ENCODE results near the gene NCKAP1. TPM values are rescaled to one million over a fixed set of nuclear protein-coding genes. Genes with fewer than 3 reads are reported as not detected.

NCKAP1 gene
- total RNA-seq, 2 donors from 2014 or later = 81.7 to 116 TPM

DNA sequence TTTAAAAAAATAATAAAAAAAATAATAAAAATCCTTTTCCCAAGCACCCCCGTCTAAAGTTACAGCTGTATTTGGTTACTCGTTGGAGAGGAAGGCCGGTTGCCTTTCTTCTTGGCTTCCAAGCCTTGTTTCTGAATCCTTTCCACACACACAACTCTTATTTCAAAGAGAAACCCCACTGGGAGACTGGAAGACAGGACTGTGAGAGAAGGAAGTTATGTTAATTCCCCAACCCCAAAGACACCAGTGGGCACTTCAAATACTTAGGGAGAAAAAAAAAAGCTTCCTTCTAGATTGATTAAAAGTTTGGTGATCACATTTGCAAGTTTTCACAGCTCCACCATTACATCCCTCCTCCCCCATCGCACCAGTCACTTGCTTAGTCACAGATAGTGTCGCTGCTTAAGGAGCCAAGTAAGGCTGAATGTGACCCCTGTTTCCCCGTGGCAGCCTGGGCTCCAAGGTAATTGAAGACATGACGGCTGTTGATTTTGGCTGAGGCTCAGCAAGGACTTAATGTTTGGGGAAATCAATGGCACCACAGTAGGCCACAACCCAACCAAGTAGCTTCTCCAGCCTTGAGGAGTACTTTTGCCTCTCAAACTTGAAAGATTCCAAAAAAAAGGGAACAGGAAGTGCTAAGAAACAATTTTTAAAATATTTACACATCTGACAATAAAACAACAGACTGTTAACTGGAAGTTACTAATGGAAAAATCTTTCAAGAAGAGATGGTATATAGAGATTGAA is 131.0 kb downstream of the NCKAP1 start:
- no peak for DNase-seq (ENCODE audit: low spot score)
- no peaks in the 10 kb centered on the region for H3K36me3 ChIP-seq
- no peak for TF ChIP-seq POLR2A (IDR thresholded peaks at IDR 0.05)
- TF ChIP-seq, protein P1, sequence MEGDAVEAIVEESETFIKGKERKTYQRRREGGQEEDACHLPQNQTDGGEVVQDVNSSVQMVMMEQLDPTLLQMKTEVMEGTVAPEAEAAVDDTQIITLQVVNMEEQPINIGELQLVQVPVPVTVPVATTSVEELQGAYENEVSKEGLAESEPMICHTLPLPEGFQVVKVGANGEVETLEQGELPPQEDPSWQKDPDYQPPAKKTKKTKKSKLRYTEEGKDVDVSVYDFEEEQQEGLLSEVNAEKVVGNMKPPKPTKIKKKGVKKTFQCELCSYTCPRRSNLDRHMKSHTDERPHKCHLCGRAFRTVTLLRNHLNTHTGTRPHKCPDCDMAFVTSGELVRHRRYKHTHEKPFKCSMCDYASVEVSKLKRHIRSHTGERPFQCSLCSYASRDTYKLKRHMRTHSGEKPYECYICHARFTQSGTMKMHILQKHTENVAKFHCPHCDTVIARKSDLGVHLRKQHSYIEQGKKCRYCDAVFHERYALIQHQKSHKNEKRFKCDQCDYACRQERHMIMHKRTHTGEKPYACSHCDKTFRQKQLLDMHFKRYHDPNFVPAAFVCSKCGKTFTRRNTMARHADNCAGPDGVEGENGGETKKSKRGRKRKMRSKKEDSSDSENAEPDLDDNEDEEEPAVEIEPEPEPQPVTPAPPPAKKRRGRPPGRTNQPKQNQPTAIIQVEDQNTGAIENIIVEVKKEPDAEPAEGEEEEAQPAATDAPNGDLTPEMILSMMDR (IDR thresholded peaks at IDR 0.05) = no peak
- no peak for TF ChIP-seq POLR2AphosphoS5 (IDR thresholded peaks at IDR 0.05)
- 67% methylated on average over 7 of the region's 7 CpGs for WGBS
- H3K9me3 ChIP-seq = no peaks in the 10 kb centered on the region
- no peaks in the 10 kb centered on the region for H3K4me1 ChIP-seq (replicated peaks)
- no peaks in the 10 kb centered on the region for H3K27me3 ChIP-seq (replicated peaks; ENCODE audit: insufficient read depth)
- intact Hi-C loops (cut with DNase I) = no loop called here
- H3K27ac ChIP-seq = no peak overlapping the region
- no peak overlapping the region for H3K4me3 ChIP-seq

DNA sequence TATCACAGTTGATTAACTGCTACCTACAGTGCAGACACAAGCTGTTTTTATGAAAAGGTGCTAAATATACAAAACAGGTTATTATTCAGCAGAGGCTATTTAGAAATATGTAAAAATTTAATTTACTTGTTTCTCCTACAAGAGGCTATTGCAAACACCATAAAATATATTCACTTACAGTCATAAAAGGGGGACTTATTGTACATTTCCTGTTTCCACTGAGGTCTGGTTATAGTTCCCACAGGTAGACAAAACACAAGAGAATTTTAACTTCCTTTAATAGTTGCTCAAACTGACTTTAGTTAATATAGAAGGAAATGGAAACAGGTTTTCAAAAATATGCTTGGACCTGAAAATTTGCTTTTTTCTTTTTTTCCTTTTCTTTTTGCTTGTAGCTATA is 131.8 kb downstream of the NCKAP1 start:
- H3K27ac ChIP-seq = no peak overlapping the region
- intact Hi-C loops (cut with DNase I) = no loop called here
- H3K4me3 ChIP-seq = no peak overlapping the region
- H3K36me3 ChIP-seq = no peaks in the 10 kb centered on the region
- H3K4me1 ChIP-seq (replicated peaks) = no peaks in the 10 kb centered on the region
- no peaks in the 10 kb centered on the region for H3K9me3 ChIP-seq
- H3K27me3 ChIP-seq (replicated peaks; ENCODE audit: insufficient read depth) = no peaks in the 10 kb centered on the region
- no peak for DNase-seq (ENCODE audit: low spot score)
- TF ChIP-seq, protein P1 (IDR thresholded peaks at IDR 0.05) = no peak
- TF ChIP-seq POLR2AphosphoS5 (IDR thresholded peaks at IDR 0.05) (no peak), POLR2A (IDR thresholded peaks at IDR 0.05) (no peak)

DNA sequence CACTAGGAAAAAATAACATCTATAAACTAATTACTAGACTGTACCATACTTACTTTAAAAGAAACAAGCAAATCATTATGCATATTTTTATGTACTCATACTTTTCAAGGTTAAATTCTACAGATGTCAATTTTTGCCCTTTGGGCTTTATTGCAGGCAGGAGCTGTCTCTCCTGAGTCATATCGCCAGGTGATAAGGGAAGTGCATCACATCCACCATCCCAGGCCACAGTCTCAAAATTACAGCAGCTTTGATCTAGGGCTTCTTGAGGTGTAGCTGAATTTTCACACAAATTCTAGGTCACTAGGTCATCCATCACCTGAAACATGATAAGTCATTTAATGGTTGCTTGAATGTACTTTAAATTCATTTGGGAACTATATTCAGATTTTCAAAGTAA is 133.4 kb downstream of the NCKAP1 start:
- no peaks in the 10 kb centered on the region for H3K9me3 ChIP-seq
- no peak overlapping the region for H3K27ac ChIP-seq
- WGBS = 100% methylated on average over 1 of the region's 1 CpG
- intact Hi-C loops (cut with DNase I) = no loop called here
- no peaks in the 10 kb centered on the region for H3K27me3 ChIP-seq (replicated peaks; ENCODE audit: insufficient read depth)
- TF ChIP-seq POLR2A (IDR thresholded peaks at IDR 0.05) (no peak), POLR2AphosphoS5 (IDR thresholded peaks at IDR 0.05) (no peak)
- TF ChIP-seq, protein P1 (IDR thresholded peaks at IDR 0.05) = no peak
- DNase-seq (ENCODE audit: low spot score) = no peak
- no peaks in the 10 kb centered on the region for H3K36me3 ChIP-seq
- H3K4me1 ChIP-seq (replicated peaks) = no peaks in the 10 kb centered on the region
- no peak overlapping the region for H3K4me3 ChIP-seq

DNA sequence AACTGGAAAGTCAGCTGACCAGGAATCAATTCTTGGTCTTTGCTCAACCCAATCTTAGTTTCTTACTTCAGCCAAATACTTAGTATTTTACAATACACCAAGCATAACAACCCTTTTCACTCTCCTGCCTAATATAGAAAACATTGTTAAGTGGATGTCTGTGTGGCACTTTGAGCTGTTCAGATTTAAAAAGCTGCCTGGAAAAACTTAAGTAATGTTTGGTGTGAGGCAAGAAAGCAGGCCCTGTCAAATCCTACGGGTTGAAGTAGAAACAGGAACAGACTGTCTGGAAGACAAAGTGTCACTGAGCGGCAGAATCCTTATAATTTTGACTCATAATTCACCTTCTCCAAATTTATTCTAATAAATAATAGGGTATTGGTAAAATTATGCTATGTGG is 134.7 kb downstream of the NCKAP1 start:
- no peaks in the 10 kb centered on the region for H3K27me3 ChIP-seq (replicated peaks; ENCODE audit: insufficient read depth)
- no peak overlapping the region for H3K27ac ChIP-seq
- H3K4me3 ChIP-seq = no peak overlapping the region
- DNase-seq (ENCODE audit: low spot score) = no peak
- 85% methylated on average over 2 of the region's 2 CpGs for WGBS
- TF ChIP-seq POLR2A (IDR thresholded peaks at IDR 0.05) = no peak
- TF ChIP-seq, protein P1 (IDR thresholded peaks at IDR 0.05) = no peak
- no peak for TF ChIP-seq POLR2AphosphoS5 (IDR thresholded peaks at IDR 0.05)
- intact Hi-C loops (cut with DNase I) = no loop called here
- no peaks in the 10 kb centered on the region for H3K4me1 ChIP-seq (replicated peaks)
- H3K36me3 ChIP-seq = no peaks in the 10 kb centered on the region
- no peaks in the 10 kb centered on the region for H3K9me3 ChIP-seq

DNA sequence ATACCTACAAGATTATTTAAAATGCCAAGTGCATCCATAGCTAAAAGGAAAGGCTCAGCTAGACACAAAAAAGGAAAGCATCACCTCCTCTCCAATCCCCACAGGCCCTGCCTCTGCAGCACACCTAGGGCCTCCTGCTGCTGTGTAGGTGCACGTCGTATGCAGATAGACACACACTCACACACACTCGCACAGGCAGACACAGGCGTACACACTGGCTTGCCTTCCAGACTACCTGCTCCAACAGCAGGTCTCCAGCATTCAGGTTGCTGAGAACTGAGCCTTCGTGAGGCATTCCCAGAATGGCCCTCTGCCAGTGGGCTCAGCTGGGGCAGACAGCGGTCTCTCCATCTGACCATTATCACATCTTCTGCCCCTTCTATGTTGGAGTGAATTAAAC is 136.5 kb downstream of the NCKAP1 start:
- intact Hi-C loops (cut with DNase I) = no loop called here

More for the DNA sequence above, 136.5 kb downstream of the NCKAP1 start:
- H3K36me3 ChIP-seq = no peaks in the 10 kb centered on the region
- DNase-seq (ENCODE audit: low spot score) = no peak
- no peaks in the 10 kb centered on the region for H3K27me3 ChIP-seq (replicated peaks; ENCODE audit: insufficient read depth)
- 89% methylated on average over 6 of the region's 6 CpGs for WGBS
- H3K4me1 ChIP-seq (replicated peaks) = no peaks in the 10 kb centered on the region
- no peak overlapping the region for H3K4me3 ChIP-seq
- H3K9me3 ChIP-seq = no peaks in the 10 kb centered on the region
- H3K27ac ChIP-seq = no peak overlapping the region
- TF ChIP-seq, protein P1 (IDR thresholded peaks at IDR 0.05) = no peak
- no peak for TF ChIP-seq POLR2AphosphoS5 (IDR thresholded peaks at IDR 0.05)
- TF ChIP-seq POLR2A (IDR thresholded peaks at IDR 0.05) = no peak
